ENCODE data around the gene GNA15.

- TF ChIP-seq CTCF (IDR thresholded peaks at IDR 0.05) = no peak
- TF ChIP-seq SIN3A (IDR thresholded peaks at IDR 0.05; ENCODE audit: borderline replicate concordance, insufficient read depth, low read depth, low read length) = no peak
- TF ChIP-seq POLR2AphosphoS5 (IDR thresholded peaks at IDR 0.05; ENCODE audit: low read depth, low read length) = no peak
Observed at GRCh38 chr19:3118232-3119070, 17.4 kb upstream of the GNA15 start.
